BLaER1 treated with 17β-estradiol and CSF1 and Interleukin-3, amounts not matched to agents 10 nM and 100 nM (cell line): Measurements from ENCODE around the gene MARVELD3.
"Not testable (repeated sequence)": the region's sequence is repeated elsewhere in the genome, so short reads cannot be mapped to it uniquely, and the experiment has no call there.

Source experiments
- H3K27ac ChIP-seq, 11 experiments: shearing (Covaris generic); formaldehyde crosslinking; 2 replicates each; pipeline ENCODE4 v1.8.1; 2022
- H3K27me3 ChIP-seq, 11 experiments: shearing (Covaris generic); formaldehyde crosslinking; 2 replicates each; pipeline ENCODE4 v1.8.1; 2022
- H3K36me3 ChIP-seq, 11 experiments: shearing (Covaris generic); formaldehyde crosslinking; 2 replicates each; pipeline ENCODE4 v1.8.1; 2022
- H3K4me1 ChIP-seq, 10 experiments: shearing (Covaris generic); formaldehyde crosslinking; 2 replicates each; pipeline ENCODE4 v1.8.1; 2022
- H3K4me2 ChIP-seq, 11 experiments: shearing (Covaris generic); formaldehyde crosslinking; 2 replicates each; pipeline ENCODE4 v1.8.1; 2022
- H3K4me3 ChIP-seq, 10 experiments: shearing (Covaris generic); formaldehyde crosslinking; 2 replicates each; pipeline ENCODE4 v1.8.1; 2022
- H3K9ac ChIP-seq, 11 experiments: shearing (Covaris generic); formaldehyde crosslinking; 2 replicates each; pipeline ENCODE4 v1.8.1; 2022
- H3K9me3 ChIP-seq, 11 experiments: shearing (Covaris generic); formaldehyde crosslinking; replicated peaks in 1 of 11; 2 replicates each; pipeline ENCODE4 v1.8.1; 2022
- H4K20me1 ChIP-seq, 11 experiments: shearing (Covaris generic); formaldehyde crosslinking; 2 replicates each; pipeline ENCODE4 v1.8.1; 2022
- Cebpa-rat ChIP-seq, 11 experiments: shearing (Covaris generic); IDR thresholded peaks; 2 replicates each; pipeline ENCODE4 v1.8.1; 2022

The MARVELD3 gene

DNA sequence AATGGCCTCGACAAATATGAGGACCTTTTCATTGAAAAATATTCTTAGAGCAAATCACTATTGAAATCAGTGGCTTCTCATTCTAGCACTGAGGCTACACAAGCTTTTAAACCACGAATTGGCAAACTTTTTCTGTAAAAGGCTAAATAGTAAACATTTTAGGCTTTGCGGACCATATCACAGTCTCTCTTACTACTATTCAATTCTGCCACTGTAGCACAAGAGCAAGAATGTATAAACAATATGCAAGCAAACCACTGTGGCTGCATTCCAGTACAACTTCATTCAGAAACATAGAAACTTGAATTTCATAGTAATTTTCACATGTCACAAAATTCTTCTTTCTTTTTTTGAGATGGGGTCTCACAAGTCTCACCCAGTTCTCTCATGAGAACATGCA is 49.4 kb downstream of the MARVELD3 start:
- no peaks in the 10 kb centered on the region for H3K27me3 ChIP-seq
- no peak overlapping the region for H3K9ac ChIP-seq
- no peaks in the 10 kb centered on the region for H3K9me3 ChIP-seq
- H3K36me3 ChIP-seq, result peaks cover 50 to 98% (median 77%) of the 10 kb centered on the region in 11 experiments
- H3K4me3 ChIP-seq, result no peak overlapping the region
- no peak overlapping the region for H3K27ac ChIP-seq
- H3K4me1 ChIP-seq, result peaks cover 0 to 9% (median 0%) of the 10 kb centered on the region in 10 experiments; a peak in 1 of 20 replicates
- no peaks in the 10 kb centered on the region for H4K20me1 ChIP-seq
- no peak overlapping the region for H3K4me2 ChIP-seq
- no peak for TF ChIP-seq Cebpa-rat (IDR thresholded peaks at IDR 0.05)

DNA sequence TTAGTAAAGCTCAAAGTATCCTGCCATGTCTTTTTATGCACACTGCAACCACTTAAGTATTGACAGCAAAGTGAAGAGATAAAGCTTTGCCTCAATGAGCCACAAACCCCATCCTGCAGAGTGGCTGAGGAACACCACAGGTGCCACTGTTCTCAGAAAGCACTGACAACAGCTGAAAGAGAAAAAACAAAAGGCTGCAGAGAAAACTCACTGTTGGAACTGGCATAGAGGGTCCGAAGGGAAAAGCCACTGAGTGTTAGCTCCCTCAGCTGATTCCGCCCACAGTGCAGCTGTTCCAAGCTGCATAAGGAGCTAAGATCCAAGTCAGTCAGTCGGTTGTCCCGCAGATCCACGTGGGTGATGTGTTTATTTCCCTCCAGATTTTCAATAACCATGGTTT is 50.3 kb downstream of the MARVELD3 start:
- H3K9me3 ChIP-seq, result no peaks in the 10 kb centered on the region
- no peaks in the 10 kb centered on the region for H4K20me1 ChIP-seq
- no peaks in the 10 kb centered on the region for H3K27me3 ChIP-seq
- no peak overlapping the region for H3K27ac ChIP-seq
- H3K9ac ChIP-seq, result no peak overlapping the region
- TF ChIP-seq Cebpa-rat (IDR thresholded peaks at IDR 0.05), result no peak
- H3K4me1 ChIP-seq, result peaks cover 0 to 9% (median 0%) of the 10 kb centered on the region in 10 experiments; a peak in 1 of 20 replicates
- no peak overlapping the region for H3K4me2 ChIP-seq
- no peak overlapping the region for H3K4me3 ChIP-seq
- H3K36me3 ChIP-seq, result peaks cover 53 to 98% (median 72%) of the 10 kb centered on the region in 11 experiments

DNA sequence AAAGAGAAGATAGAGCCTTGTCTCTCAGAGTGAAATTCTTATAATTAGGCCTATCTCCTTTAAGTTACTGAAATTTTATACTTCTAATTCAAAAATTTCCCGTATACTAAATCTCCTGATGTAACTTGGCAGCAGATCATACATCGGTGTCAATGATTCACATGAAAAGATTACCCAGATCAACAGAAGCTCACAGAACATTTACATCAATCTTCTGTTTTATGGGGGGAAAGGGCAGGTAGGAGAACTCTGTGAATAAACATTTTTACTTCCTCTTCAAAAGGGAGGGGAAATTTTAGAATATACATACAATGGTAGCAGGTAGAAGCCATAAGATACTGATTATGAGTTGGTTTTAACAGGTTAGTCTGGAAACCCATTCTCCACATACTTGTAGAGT is 55.4 kb downstream of the MARVELD3 start:
- no peak overlapping the region for H3K4me3 ChIP-seq
- no peak overlapping the region for H3K4me2 ChIP-seq
- TF ChIP-seq Cebpa-rat (IDR thresholded peaks at IDR 0.05), result no peak
- H3K36me3 ChIP-seq, result peaks cover 61 to 100% (median 83%) of the 10 kb centered on the region in 11 experiments
- H4K20me1 ChIP-seq, result no peaks in the 10 kb centered on the region
- peaks cover 0 to 9% (median 0%) of the 10 kb centered on the region in 10 experiments; a peak in 1 of 20 replicates for H3K4me1 ChIP-seq
- peaks cover 0 to 25% (median 19%) of the 10 kb centered on the region in 11 experiments; a peak in 18 of 22 replicates for H3K9me3 ChIP-seq
- H3K9ac ChIP-seq, result no peak overlapping the region
- H3K27me3 ChIP-seq, result no peaks in the 10 kb centered on the region
- no peak overlapping the region for H3K27ac ChIP-seq

DNA sequence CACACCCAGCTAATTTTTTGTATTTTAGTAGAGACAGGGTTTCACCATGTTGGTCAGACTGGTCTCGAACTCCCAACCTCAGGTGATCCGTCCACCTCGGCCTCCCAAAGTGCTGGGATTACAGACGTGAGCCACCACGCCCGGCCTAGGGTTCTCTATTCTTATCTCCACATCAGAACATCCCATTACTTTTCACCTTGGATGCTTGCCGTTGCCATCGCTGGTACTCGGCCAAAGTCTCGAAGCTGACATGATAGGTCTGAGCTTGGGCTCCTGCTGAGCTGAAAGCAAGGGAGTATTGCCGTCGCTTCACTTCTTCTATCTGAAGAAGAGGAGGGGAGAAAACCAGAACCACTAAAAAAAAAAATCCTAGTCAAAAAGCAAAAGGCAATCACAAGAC is 58.3 kb downstream of the MARVELD3 start:
- not testable (repeated sequence) for H3K4me2 ChIP-seq, H3K9ac ChIP-seq, H3K27ac ChIP-seq, H3K27me3 ChIP-seq, H3K4me1 ChIP-seq, H4K20me1 ChIP-seq, H3K4me3 ChIP-seq
- Histone ChIP-seq H3K36me3 (peaks cover 60 to 99% (median 78%) of the 10 kb centered on the region in 11 experiments), H3K9me3 (peaks cover 0 to 25% (median 19%) of the 10 kb centered on the region in 11 experiments; a peak in 18 of 22 replicates)
